ENCODE measurements around the gene CDIPT.

DNA sequence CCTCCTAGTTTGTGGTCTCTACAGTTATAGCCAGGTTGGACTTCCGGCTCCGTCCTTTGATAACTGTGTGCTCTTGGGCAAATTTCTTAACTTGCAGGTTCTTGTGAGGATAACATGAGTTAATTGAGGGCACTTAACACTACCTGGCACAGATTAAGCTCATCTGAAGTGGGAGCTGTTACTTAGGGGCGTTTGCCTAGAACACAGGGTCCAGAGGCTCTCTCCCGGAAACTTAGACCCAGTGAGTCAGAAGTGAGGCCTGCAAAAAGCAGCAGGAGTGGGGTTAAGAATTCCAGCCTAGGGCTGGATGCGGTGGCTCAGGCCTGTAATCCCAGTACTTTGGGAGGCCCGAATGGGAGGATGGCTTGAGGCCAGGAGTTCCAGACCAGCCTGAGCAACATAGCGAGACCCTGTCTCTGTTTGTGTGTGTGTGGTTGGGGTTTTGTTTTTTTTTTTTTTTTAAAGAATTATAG is 41.3 kb downstream of the CDIPT start:
- TF ChIP-seq, protein P1, sequence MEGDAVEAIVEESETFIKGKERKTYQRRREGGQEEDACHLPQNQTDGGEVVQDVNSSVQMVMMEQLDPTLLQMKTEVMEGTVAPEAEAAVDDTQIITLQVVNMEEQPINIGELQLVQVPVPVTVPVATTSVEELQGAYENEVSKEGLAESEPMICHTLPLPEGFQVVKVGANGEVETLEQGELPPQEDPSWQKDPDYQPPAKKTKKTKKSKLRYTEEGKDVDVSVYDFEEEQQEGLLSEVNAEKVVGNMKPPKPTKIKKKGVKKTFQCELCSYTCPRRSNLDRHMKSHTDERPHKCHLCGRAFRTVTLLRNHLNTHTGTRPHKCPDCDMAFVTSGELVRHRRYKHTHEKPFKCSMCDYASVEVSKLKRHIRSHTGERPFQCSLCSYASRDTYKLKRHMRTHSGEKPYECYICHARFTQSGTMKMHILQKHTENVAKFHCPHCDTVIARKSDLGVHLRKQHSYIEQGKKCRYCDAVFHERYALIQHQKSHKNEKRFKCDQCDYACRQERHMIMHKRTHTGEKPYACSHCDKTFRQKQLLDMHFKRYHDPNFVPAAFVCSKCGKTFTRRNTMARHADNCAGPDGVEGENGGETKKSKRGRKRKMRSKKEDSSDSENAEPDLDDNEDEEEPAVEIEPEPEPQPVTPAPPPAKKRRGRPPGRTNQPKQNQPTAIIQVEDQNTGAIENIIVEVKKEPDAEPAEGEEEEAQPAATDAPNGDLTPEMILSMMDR (IDR thresholded peaks at IDR 0.05): no peak
- no peak for TF ChIP-seq POLR2AphosphoS5 (IDR thresholded peaks at IDR 0.05; ENCODE audit: insufficient read depth in 1 of 2, low read depth in 1 of 2)
- no peak for TF ChIP-seq POLR2A (IDR thresholded peaks at IDR 0.05)

All from vagina (tissue), 2 donors.